ENCODE measurements around the gene CAMTA1. TPM values are rescaled to one million over a fixed set of nuclear protein-coding genes. Genes with fewer than 3 reads are reported as not detected.

Gene CAMTA1
- total RNA-seq, 1 donor from 2014 or later, result 81.6 TPM

GRCh38 chr1:7009741-7010525 is 224.7 kb downstream of the CAMTA1 start:
- Mint-ChIP-seq H3K27me3 (ENCODE audit: unreplicated experiment) (peaks cover 19% of the 10 kb centered on the region), H3K27ac (ENCODE audit: unreplicated experiment) (no peak overlapping the region), H3K36me3 (ENCODE audit: unreplicated experiment) (no peaks in the 10 kb centered on the region), H3K4me1 (ENCODE audit: unreplicated experiment) (no peaks in the 10 kb centered on the region), H3K4me3 (ENCODE audit: unreplicated experiment) (no peak overlapping the region), H3K9me3 (ENCODE audit: unreplicated experiment) (no peaks in the 10 kb centered on the region)
- TF ChIP-seq, protein P1, sequence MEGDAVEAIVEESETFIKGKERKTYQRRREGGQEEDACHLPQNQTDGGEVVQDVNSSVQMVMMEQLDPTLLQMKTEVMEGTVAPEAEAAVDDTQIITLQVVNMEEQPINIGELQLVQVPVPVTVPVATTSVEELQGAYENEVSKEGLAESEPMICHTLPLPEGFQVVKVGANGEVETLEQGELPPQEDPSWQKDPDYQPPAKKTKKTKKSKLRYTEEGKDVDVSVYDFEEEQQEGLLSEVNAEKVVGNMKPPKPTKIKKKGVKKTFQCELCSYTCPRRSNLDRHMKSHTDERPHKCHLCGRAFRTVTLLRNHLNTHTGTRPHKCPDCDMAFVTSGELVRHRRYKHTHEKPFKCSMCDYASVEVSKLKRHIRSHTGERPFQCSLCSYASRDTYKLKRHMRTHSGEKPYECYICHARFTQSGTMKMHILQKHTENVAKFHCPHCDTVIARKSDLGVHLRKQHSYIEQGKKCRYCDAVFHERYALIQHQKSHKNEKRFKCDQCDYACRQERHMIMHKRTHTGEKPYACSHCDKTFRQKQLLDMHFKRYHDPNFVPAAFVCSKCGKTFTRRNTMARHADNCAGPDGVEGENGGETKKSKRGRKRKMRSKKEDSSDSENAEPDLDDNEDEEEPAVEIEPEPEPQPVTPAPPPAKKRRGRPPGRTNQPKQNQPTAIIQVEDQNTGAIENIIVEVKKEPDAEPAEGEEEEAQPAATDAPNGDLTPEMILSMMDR (IDR thresholded peaks at IDR 0.05), result no peak
- DNase-seq (ENCODE audit: extremely low spot score, unreplicated experiment), result peak; percentile 71

DNA sequence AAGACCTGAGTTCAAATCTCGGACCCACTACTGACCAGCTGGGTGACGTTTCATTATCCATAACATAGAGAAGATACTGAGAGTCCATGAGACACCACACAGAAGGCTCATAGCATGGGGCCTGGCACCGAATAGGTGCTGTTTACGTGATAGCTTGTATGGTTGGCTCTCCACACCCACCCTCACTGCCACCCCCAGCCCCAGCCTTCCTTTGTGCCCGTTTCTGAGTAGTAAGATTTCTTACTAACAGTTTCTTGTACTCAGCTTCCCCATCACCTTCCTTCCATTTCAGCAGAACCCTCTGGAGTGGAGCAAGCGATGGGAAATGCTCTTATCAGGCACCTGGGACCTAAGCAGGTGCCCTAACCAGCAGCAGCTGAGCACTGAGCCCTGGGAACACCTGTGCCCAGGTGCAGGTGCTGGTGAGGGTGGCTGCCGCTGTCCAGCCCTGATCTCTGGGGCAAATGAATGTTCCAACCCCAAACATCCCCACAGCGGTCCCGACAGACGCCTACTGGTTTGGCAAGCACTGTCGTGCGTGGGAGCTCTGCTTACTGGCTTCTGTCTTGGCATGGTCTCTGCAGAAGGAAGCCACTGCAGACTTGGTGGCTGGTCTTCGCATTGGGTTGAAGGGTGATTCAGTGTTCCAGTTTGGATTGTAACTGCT is 225.4 kb downstream of the CAMTA1 start:
- Mint-ChIP-seq H3K4me1 (ENCODE audit: unreplicated experiment) (no peaks in the 10 kb centered on the region), H3K4me3 (ENCODE audit: unreplicated experiment) (no peak overlapping the region), H3K36me3 (ENCODE audit: unreplicated experiment) (no peaks in the 10 kb centered on the region), H3K27ac (ENCODE audit: unreplicated experiment) (no peak overlapping the region), H3K9me3 (ENCODE audit: unreplicated experiment) (no peaks in the 10 kb centered on the region), H3K27me3 (ENCODE audit: unreplicated experiment) (peaks cover 16% of the 10 kb centered on the region)
- DNase-seq (ENCODE audit: extremely low spot score, unreplicated experiment), result peak; percentile 72
- TF ChIP-seq, protein P1 (IDR thresholded peaks at IDR 0.05), result no peak

DNA sequence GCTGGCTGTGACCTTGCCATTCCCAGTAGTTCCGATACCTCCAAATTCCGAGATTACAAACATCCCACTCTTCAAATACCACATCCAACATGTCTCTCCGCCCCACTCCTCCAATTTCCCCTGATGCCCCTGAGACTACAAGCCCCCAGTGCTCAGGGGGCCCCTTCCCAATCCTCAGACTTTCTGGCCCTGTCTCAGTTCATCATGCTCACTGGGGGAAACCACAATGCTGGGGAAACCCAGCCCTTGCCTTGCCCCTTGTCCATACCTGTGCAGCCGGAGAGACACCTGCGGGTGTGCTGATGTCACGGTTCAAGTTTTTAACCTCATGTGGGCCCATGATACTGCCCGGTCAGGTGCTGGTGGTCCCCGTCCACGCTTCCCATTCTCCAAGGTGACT is 226.6 kb downstream of the CAMTA1 start:
- peak; percentile 60 for DNase-seq (ENCODE audit: extremely low spot score, unreplicated experiment)
- H3K4me3 Mint-ChIP-seq (ENCODE audit: unreplicated experiment), result no peak overlapping the region
- H3K36me3 Mint-ChIP-seq (ENCODE audit: unreplicated experiment), result no peaks in the 10 kb centered on the region
- TF ChIP-seq, protein P1 (IDR thresholded peaks at IDR 0.05), result no peak
- no peaks in the 10 kb centered on the region for H3K9me3 Mint-ChIP-seq (ENCODE audit: unreplicated experiment)
- H3K4me1 Mint-ChIP-seq (ENCODE audit: unreplicated experiment), result no peaks in the 10 kb centered on the region
- no peak overlapping the region for H3K27ac Mint-ChIP-seq (ENCODE audit: unreplicated experiment)
- peaks cover 16% of the 10 kb centered on the region for H3K27me3 Mint-ChIP-seq (ENCODE audit: unreplicated experiment)

DNA sequence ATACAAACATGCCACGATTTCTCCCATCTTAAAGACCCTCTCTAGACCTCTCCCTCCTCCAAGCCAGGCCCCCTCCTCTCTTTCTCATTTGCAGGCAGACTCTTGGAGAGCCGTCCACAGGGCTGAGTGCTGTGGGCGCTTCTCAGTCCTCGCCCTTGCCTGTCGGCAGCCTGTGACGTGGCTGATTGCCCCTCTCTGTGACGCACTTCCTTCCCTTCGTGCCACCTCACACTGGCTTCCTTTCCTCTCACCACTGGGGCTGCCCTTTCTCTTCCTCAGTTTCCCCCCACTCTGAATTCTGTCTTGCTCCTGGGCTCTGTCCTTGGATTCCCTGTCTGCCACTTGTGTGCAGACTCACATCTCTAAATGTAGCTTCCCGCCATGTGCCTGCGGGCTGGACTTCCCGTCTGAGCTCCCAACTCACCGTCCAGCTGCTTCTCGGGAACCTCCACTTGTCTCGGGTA is 227.2 kb downstream of the CAMTA1 start:
- no peak overlapping the region for H3K4me3 Mint-ChIP-seq (ENCODE audit: unreplicated experiment)
- peak; percentile 68 for DNase-seq (ENCODE audit: extremely low spot score, unreplicated experiment)
- no peaks in the 10 kb centered on the region for H3K9me3 Mint-ChIP-seq (ENCODE audit: unreplicated experiment)
- H3K4me1 Mint-ChIP-seq (ENCODE audit: unreplicated experiment), result no peaks in the 10 kb centered on the region
- no peaks in the 10 kb centered on the region for H3K36me3 Mint-ChIP-seq (ENCODE audit: unreplicated experiment)
- H3K27me3 Mint-ChIP-seq (ENCODE audit: unreplicated experiment), result peaks cover 16% of the 10 kb centered on the region
- TF ChIP-seq, protein P1 (IDR thresholded peaks at IDR 0.05), result no peak
- no peak overlapping the region for H3K27ac Mint-ChIP-seq (ENCODE audit: unreplicated experiment)
